GM21723 (cell line): ENCODE data around the gene NSMF.
"Not testable (repeated sequence)": the region's sequence is repeated elsewhere in the genome, so short reads cannot be mapped to it uniquely, and the experiment has no call there.

Source experiments
- ATAC-seq: cut with Tn5 transposase; IDR thresholded peaks from one replicate; pipeline ENCODE4 v1.9.1; 2021; ENCODE audit warnings: mild to moderate bottlenecking, moderate library complexity; ENCODE audit not compliant: unreplicated experiment

Gene NSMF

GRCh38 chr9:137416563-137417151, 42.5 kb downstream of the NSMF start:
- ATAC-seq, result no peak

GRCh38 chr9:137416006-137416562, 43.0 kb downstream of the NSMF start:
- ATAC-seq, result no peak

DNA sequence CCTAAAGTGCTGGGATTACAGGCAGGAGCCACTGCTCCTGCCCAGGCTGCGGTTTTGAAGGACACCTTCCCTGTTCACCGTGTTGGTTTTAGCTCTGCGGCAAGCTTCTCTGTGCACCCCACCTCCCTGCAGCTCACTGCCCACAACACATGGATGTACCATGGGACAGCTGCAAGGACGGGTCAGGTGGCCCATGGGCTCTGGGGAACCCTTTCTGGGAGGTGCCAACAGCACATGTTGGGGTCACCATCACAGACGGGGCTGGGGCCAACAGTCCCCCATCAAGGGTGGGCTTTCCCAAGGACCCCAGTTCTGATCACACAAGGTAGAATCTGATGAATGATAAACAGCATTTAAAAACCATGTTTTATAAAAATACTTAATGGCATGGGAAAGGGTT, 43.7 kb downstream of the NSMF start:
- no peak for ATAC-seq

GRCh38 chr9:137412431-137412830, 46.7 kb downstream of the NSMF start:
- ATAC-seq, result no peak

DNA sequence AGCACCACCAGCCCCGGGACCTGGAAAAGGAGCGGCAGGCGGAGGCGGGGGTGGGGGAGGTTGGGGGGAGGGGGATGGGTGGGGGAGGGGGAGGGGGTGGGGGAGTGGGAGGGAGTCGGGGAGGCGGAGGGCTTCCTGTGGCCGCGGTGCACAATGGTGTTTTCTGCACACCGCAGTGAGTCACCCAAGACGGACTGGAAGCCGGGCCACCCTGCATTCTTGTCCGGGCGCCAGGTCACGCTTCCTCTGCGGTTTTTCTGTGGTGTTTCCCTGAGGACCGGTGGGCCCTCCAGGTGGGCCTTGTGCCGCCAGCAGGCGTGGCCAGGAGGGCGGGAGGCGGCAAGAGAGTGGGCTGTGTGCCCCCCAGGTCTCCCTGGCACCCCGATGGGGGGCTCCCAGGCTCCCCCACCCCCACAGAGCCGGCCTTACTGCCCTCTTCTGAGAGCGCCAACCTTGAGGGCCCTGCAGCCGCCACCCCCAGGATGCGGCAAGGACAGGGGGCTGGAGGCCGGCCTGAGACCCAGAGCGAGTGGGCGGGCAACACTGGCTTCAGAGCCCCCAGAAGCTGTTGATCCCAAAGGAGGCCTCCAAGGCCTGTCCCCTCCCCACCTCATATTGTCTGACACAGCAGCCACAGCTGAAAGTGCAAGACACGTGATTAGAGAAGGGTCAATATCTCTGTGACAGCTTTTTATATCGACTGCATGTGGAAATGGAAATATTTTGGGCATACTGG, 47.3 kb downstream of the NSMF start:
- ATAC-seq, result no peak

DNA sequence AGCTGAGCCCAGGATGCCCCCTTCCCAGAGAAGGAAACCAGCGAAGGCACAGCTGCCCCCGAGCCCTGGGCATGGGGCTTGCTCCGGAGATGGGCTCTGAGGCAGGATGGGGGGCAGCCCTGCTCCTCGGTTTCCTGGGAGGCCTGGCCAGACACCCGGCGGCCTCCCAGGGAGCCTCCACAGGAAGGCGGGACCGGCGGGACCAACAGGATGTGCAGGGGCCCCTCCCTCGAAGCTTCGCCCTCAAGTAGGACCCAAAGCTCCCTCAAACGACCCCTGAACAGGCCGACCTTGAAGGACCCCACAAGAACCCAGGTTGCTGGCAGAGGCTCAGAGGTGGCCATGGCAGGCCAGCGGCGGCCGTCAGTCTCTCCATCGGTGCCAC, 47.9 kb downstream of the NSMF start:
- ATAC-seq, result no peak

DNA sequence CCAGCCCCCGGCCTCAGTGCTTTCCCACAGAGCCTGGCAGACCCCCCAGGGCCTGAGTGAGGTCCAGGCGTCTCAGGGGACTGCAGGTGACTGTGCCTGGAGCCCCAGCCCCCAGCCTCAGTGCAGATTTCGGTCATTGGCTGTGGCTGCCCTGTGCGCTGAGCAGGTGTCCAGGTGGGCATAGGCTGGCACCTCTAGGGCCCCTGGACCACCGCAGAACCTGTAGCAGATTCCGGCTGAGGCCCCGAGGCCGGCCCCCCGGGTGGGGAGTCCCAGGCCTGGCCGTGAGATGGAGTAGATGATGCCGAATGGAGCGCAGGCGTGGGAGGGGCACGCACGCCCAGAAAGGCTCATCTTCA, 48.3 kb downstream of the NSMF start:
- no peak for ATAC-seq

- not testable (repeated sequence) for ATAC-seq
Measured at GRCh38 chr9:137410236-137410890, 48.8 kb downstream of the NSMF start.

GRCh38 chr9:137409515-137409914, 49.6 kb downstream of the NSMF start:
- ATAC-seq, result no peak

DNA sequence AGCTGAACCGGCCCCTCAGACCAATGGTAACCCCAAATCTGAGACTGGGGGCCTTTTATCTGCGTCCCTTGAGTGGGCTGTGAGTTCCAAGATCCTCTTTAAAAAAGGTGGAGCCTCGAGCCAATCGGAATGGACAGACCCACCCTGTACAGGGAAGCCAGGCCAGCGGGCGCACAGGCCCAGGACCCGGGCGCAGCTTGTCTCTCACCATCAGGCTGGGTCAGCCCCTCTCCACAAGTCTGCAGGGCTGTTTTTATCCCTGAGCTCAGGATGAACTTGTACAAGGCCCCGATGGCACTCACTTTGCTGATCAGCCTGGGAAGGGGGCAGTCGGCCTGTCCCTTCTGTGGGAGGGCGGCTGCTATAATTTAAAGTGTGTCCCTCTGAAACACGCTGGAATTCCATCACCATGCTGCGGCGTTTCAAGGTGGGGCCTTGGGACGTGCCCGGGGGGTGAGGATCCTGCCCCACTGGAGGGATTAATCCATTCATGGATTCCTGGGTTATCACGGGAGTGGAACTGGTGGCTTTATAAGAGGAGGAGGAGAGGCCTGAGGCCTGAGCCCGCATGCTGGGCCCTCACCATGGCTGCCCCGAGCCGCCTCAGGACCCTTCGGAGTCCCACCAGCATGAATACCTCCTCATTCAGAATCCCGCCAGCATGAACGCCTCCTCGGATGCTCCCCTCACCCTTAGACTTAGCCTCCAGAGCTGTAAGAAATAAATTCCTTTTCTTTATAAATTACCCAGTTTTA, 50.3 kb downstream of the NSMF start:
- ATAC-seq, result no peak

DNA sequence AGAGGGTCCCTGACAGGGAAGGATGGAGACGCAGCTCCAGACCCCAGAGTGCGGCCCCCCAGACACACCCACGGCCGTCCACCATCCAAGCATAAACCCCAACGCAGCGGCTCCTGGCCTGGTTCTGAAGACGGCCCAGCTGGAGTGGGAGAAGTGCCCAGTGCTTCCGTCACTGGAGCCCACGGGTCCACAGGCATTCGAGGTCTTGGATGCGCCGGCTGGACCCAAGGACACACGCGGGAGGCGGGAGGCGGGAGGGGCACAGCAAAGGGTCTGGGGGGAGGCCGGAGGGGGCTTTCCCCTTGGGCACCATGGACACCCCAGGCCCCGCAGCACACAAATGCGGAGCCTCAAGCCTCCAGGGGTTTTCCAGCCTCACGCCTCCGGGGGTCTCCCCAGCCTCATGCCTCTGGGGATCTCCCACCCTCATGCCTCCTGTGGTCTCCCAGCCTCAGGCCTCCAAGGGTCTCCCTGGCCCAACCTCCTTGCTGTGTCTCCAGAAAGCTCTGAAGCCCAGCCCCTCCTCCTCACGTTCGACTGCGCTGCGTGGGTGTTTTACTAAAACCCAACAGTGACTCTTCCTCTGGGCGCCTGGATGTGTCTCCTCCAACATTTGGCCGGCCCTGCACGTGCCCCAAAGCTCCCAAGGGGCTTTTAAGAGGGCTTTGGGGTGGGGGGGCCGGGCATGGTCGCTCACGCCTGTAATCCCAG, 51.4 kb downstream of the NSMF start:
- ATAC-seq, result no peak

DNA sequence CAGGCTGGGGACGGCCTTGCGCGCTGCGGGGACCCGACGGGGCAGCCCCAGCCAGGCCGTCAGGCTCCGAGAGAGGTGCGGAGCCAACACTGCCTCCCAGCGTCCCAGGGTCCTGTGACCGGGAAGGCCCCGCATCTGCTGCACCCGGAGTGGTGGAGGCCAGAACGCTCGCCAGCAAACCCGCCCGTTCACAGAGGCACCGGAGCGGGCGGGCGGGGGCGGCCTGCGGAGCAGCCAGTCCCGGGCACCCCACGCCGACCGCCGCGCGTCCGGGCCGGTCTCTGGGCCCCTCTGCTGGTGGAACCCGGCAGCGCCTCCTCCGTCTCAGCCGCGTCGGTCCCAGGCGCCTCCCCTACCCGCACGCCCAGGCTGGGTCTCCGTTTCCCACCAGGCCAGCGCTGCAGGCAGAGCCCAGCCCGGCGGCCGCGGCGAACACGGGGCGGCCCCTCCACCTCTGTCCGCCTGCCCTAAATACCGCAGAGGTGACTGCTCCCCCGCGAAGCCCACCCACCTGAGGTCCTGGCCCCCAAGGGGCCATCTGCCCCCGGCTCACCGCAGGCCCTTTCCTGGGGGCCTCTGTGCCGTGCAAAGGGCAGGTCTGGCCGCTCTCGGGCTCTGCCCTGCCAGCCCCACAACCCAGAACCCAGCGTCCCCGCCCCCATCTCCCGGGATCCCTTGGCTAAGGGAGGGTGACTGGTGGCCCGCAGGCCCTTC, 52.1 kb downstream of the NSMF start:
- no peak for ATAC-seq

DNA sequence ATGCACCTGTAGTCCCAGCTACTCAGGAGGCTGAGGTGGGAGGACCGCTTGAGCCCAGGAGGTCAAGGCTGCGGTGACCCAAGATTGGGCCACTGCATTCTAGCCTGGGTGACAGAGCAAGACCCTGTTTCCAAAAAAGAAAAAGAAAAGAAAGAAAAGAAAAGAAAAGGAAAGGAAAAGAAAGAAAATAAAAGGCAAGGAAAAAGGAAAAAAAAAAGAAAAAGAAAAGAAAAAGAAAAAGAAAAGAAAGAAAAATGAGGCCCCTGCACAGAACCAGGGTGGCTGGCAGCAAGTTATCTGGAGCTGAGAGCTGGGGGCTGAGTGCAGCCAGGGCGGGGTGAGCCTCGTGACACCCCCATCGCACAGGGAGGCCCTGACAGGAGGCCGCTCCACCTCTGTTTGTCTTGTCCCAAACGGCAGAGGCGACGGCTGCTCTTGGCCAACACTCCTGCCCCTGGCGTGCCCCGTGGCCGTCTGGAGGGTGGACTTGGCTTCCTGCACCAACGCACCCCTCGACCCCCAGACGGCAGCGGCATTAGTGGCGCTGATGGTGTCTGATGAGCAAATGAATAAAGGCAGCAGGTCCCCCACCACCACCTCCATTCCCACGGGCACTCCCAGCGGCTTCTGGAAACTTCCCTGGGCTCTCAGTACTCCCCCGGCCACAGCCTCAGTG, 52.9 kb downstream of the NSMF start:
- no peak for ATAC-seq

DNA sequence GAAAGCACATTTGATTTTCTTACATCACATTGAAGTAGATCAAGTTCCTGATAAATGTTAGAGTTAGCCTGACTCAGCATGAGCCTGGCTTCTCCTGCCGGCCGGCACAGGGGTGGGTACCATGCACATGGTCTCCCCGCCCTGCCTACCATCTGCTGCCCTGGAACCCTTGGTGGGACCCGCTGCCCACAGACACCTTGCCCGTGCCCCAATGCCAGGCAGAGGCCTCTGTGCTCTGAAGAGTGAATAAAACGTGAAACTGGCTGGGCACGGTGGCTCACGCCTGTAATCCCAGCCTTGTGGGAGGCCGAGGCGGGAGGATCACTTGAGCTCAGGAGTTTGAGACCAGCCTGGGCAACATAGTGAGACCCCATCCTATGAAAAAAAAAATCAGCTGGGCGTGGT, 53.5 kb downstream of the NSMF start:
- ATAC-seq, result no peak

- ATAC-seq, result no peak
Measured at GRCh38 chr9:137404961-137405567, 54.1 kb downstream of the NSMF start.

- ATAC-seq, result no peak
Measured at GRCh38 chr9:137403269-137403668, 55.9 kb downstream of the NSMF start.

GRCh38 chr9:137402746-137403145, 56.4 kb downstream of the NSMF start:
- no peak for ATAC-seq

- ATAC-seq, result no peak
Measured at GRCh38 chr9:137398561-137399468, 60.3 kb downstream of the NSMF start.
